HepG2 (cell line): Measurements from ENCODE around the gene TMEM258. TPM values are rescaled to one million over a fixed set of nuclear protein-coding genes. Genes with fewer than 3 reads are reported as not detected.

Source experiments
- CBX5 ChIP-seq: sonication (generic); formaldehyde crosslinking; IDR thresholded peaks from 2 replicates; pipeline ENCODE4 v1.4.0; 2020; ENCODE audit warnings: missing genetic modification reagents, borderline replicate concordance
- EED ChIP-seq: sonication (generic); formaldehyde crosslinking; IDR thresholded peaks from 2 replicates; pipeline ENCODE4 v1.5.0; 2020; ENCODE audit warnings: mild to moderate bottlenecking, missing genetic modification reagents
- GLI4 ChIP-seq: sonication (generic); formaldehyde crosslinking; IDR thresholded peaks from 2 replicates; pipeline ENCODE4 v1.5.1; 2020; ENCODE audit warnings: missing genetic modification reagents, mild to moderate bottlenecking, moderate library complexity, borderline replicate concordance
- MATR3 ChIP-seq: sonication (generic); formaldehyde crosslinking; IDR thresholded peaks from 2 replicates; pipeline ENCODE4 v1.4.0; 2020; ENCODE audit warnings: missing genetic modification reagents
- NRL ChIP-seq: sonication (generic); formaldehyde crosslinking; IDR thresholded peaks from 2 replicates; pipeline ENCODE4 v1.5.0; 2020; ENCODE audit warnings: missing genetic modification reagents, mild to moderate bottlenecking, moderate library complexity, borderline replicate concordance
- SP1 ChIP-seq, 2 experiments: fragments of 450-650 bp in 1 of 2; sonication (generic) in 1 of 2; formaldehyde crosslinking in 1 of 2; IDR thresholded peaks; 2 replicates each; pipeline versions ENCODE4 v1.4.0 to v1.6.1; 2016 to 2020; ENCODE audit warnings: missing genetic modification reagents in 1 of 2
- SP140L ChIP-seq: sonication (generic); formaldehyde crosslinking; IDR thresholded peaks from 2 replicates; pipeline ENCODE4 v1.4.0; 2020; ENCODE audit warnings: missing genetic modification reagents, borderline replicate concordance
- TBL1XR1 ChIP-seq: fragments of 150-350 bp; IDR thresholded peaks from 2 replicates; pipeline ENCODE4 v1.6.1; 2014; ENCODE audit warnings: borderline replicate concordance, low read length; ENCODE audit not compliant: partially characterized antibody
- ZNF143 ChIP-seq: sonication (generic); formaldehyde crosslinking; IDR thresholded peaks from 2 replicates; pipeline ENCODE4 v1.4.0; 2020; ENCODE audit warnings: missing genetic modification reagents
- ZNF605 ChIP-seq: sonication (generic); formaldehyde crosslinking; IDR thresholded peaks from 2 replicates; pipeline ENCODE4 v1.8.0; 2022; ENCODE audit warnings: mild to moderate bottlenecking, missing genetic modification reagents
- ZNF614 ChIP-seq: IDR thresholded peaks from 2 replicates; pipeline ENCODE4 v1.6.1; 2018; ENCODE audit warnings: missing biosample characterization, missing genetic modification reagents, inconsistent platforms, borderline replicate concordance
- polyA plus RNA-seq, 8 experiments: library from polyadenylated mRNA; depleted of rRNA in 3 of 8; stranded (reverse) in 7 of 8; unstranded in 1 of 8; fragments of >200 nt; fragmentation: Illumina TruSeq in 4 of 8; extraction: Trizol in 4 of 8; gene quantifications; 2 replicates each; pipeline versions ENCODE4 v1.2.1 to v1.2.3, GENCODE V29; 2011 to 2016; ENCODE audit warnings: low read depth in 4 of 8, missing spikeins in 1 of 8, mixed read lengths in 1 of 8; ENCODE audit not compliant: insufficient read depth in 1 of 8
- total RNA-seq, 5 experiments: library from RNA; depleted of rRNA; stranded (reverse); fragments of >200 nt; fragmentation: Illumina TruSeq; extraction: Trizol; gene quantifications; 2 replicates each; pipeline ENCODE4 v1.2.3, GENCODE V29; 2016; ENCODE audit warnings: low read depth in 1 of 5
- TF ChIP-seq, protein P1 (sequence below): IDR thresholded peaks from 2 replicates; pipeline ENCODE4 v1.6.1; 2016; ENCODE audit warnings: mild to moderate bottlenecking
- TF ChIP-seq, protein P2 (sequence below): sonication (generic); formaldehyde crosslinking; IDR thresholded peaks from 2 replicates; pipeline ENCODE4 v1.5.0; 2020; ENCODE audit warnings: missing genetic modification reagents, mild to moderate bottlenecking, borderline replicate concordance
- TF ChIP-seq, protein P3 (sequence below): sonication (generic); formaldehyde crosslinking; IDR thresholded peaks from 2 replicates; pipeline ENCODE4 v1.5.0; 2020; ENCODE audit warnings: mild to moderate bottlenecking, missing genetic modification reagents, borderline replicate concordance
- TF ChIP-seq, protein P4 (sequence below): IDR thresholded peaks from 2 replicates; pipeline ENCODE4 v1.6.1; 2016; ENCODE audit warnings: missing compliant biosample characterization, missing genetic modification reagents, borderline replicate concordance
- TF ChIP-seq, protein P5 (sequence below): sonication (generic); formaldehyde crosslinking; IDR thresholded peaks from 2 replicates; pipeline ENCODE4 v1.9.0; 2022; ENCODE audit warnings: missing genetic modification reagents, mild to moderate bottlenecking, borderline replicate concordance

The TMEM258 gene
- total and polyA plus RNA-seq, 2 of the 13 experiments (the other 11 are each of a cell fraction or from before 2014, with no cell fraction given): 175 to 424 TPM

DNA sequence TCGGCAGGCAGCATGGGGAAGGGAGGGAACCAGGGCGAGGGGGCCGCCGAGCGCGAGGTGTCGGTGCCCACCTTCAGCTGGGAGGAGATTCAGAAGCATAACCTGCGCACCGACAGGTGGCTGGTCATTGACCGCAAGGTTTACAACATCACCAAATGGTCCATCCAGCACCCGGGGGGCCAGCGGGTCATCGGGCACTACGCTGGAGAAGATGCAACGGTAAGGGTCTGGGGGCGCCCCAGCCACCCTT lies 35.9 kb upstream of the TMEM258 start (continued):
- TF ChIP-seq SP140L (CRISPR knock-in tag) (0 out of 2 replicates have a peak, but pooled peaks have one; percentile 35), SP1 (IDR thresholded peaks at IDR 0.05) (no peak), SP1 (CRISPR knock-in tag; IDR thresholded peaks at IDR 0.05) (0 out of 2 replicates have a peak, but pooled peaks have one; percentile 10), ZNF605 (peak; percentile 41; the same call in 1 of the 2 replicates), MATR3 (CRISPR knock-in tag) (no peak), NRL (CRISPR knock-in tag) (0 out of 2 replicates have a peak, but pooled peaks have one; percentile 34), GLI4 (CRISPR knock-in tag) (no peak), ZNF614 (CRISPR knock-in tag) (no peak), CBX5 (CRISPR knock-in tag) (no peak), EED (CRISPR knock-in tag) (0 out of 2 replicates have a peak, but pooled peaks have one; percentile 73), ZNF143 (no peak), TBL1XR1 (no peak)
- TF ChIP-seq, protein P1, sequence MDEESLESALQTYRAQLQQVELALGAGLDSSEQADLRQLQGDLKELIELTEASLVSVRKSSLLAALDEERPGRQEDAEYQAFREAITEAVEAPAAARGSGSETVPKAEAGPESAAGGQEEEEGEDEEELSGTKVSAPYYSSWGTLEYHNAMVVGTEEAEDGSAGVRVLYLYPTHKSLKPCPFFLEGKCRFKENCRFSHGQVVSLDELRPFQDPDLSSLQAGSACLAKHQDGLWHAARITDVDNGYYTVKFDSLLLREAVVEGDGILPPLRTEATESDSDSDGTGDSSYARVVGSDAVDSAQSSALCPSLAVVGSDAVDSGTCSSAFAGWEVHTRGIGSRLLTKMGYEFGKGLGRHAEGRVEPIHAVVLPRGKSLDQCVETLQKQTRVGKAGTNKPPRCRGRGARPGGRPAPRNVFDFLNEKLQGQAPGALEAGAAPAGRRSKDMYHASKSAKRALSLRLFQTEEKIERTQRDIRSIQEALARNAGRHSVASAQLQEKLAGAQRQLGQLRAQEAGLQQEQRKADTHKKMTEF (CRISPR knock-in tag): peak; percentile 9; the same call in 1 of the 2 replicates
- TF ChIP-seq, protein P2, sequence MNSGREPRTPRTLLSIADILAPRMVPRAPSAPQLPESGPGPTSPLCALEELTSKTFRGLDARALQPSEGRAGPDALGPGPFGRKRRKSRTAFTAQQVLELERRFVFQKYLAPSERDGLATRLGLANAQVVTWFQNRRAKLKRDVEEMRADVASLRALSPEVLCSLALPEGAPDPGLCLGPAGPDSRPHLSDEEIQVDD (CRISPR knock-in tag): 0 out of 2 replicates have a peak, but pooled peaks have one; percentile 19
- TF ChIP-seq, protein P3, sequence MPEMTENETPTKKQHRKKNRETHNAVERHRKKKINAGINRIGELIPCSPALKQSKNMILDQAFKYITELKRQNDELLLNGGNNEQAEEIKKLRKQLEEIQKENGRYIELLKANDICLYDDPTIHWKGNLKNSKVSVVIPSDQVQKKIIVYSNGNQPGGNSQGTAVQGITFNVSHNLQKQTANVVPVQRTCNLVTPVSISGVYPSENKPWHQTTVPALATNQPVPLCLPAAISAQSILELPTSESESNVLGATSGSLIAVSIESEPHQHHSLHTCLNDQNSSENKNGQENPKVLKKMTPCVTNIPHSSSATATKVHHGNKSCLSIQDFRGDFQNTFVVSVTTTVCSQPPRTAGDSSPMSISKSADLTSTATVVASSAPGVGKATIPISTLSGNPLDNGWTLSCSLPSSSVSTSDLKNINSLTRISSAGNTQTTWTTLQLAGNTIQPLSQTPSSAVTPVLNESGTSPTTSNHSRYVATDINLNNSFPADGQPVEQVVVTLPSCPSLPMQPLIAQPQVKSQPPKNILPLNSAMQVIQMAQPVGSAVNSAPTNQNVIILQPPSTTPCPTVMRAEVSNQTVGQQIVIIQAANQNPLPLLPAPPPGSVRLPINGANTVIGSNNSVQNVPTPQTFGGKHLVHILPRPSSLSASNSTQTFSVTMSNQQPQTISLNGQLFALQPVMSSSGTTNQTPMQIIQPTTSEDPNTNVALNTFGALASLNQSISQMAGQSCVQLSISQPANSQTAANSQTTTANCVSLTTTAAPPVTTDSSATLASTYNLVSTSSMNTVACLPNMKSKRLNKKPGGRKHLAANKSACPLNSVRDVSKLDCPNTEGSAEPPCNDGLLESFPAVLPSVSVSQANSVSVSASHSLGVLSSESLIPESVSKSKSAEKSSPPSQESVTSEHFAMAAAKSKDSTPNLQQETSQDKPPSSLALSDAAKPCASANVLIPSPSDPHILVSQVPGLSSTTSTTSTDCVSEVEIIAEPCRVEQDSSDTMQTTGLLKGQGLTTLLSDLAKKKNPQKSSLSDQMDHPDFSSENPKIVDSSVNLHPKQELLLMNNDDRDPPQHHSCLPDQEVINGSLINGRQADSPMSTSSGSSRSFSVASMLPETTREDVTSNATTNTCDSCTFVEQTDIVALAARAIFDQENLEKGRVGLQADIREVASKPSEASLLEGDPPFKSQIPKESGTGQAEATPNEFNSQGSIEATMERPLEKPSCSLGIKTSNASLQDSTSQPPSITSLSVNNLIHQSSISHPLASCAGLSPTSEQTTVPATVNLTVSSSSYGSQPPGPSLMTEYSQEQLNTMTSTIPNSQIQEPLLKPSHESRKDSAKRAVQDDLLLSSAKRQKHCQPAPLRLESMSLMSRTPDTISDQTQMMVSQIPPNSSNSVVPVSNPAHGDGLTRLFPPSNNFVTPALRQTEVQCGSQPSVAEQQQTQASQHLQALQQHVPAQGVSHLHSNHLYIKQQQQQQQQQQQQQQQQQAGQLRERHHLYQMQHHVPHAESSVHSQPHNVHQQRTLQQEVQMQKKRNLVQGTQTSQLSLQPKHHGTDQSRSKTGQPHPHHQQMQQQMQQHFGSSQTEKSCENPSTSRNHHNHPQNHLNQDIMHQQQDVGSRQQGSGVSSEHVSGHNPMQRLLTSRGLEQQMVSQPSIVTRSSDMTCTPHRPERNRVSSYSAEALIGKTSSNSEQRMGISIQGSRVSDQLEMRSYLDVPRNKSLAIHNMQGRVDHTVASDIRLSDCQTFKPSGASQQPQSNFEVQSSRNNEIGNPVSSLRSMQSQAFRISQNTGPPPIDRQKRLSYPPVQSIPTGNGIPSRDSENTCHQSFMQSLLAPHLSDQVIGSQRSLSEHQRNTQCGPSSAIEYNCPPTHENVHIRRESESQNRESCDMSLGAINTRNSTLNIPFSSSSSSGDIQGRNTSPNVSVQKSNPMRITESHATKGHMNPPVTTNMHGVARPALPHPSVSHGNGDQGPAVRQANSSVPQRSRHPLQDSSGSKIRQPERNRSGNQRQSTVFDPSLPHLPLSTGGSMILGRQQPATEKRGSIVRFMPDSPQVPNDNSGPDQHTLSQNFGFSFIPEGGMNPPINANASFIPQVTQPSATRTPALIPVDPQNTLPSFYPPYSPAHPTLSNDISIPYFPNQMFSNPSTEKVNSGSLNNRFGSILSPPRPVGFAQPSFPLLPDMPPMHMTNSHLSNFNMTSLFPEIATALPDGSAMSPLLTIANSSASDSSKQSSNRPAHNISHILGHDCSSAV (CRISPR knock-in tag): 0 out of 2 replicates have a peak, but pooled peaks have one; percentile 53
- TF ChIP-seq, protein P4, sequence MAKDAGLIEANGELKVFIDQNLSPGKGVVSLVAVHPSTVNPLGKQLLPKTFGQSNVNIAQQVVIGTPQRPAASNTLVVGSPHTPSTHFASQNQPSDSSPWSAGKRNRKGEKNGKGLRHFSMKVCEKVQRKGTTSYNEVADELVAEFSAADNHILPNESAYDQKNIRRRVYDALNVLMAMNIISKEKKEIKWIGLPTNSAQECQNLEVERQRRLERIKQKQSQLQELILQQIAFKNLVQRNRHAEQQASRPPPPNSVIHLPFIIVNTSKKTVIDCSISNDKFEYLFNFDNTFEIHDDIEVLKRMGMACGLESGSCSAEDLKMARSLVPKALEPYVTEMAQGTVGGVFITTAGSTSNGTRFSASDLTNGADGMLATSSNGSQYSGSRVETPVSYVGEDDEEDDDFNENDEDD (CRISPR knock-in tag): 0 out of 2 replicates have a peak, but pooled peaks have one; percentile 6
- TF ChIP-seq, protein P5, sequence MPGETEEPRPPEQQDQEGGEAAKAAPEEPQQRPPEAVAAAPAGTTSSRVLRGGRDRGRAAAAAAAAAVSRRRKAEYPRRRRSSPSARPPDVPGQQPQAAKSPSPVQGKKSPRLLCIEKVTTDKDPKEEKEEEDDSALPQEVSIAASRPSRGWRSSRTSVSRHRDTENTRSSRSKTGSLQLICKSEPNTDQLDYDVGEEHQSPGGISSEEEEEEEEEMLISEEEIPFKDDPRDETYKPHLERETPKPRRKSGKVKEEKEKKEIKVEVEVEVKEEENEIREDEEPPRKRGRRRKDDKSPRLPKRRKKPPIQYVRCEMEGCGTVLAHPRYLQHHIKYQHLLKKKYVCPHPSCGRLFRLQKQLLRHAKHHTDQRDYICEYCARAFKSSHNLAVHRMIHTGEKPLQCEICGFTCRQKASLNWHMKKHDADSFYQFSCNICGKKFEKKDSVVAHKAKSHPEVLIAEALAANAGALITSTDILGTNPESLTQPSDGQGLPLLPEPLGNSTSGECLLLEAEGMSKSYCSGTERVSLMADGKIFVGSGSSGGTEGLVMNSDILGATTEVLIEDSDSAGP (CRISPR knock-in tag): 0 out of 2 replicates have a peak, but pooled peaks have one; percentile 66
